ENCODE data around the gene ACOXL.
"Not testable (repeated sequence)": the region's sequence is repeated elsewhere in the genome, so short reads cannot be mapped to it uniquely, and the experiment has no call there.

Gene ACOXL

DNA sequence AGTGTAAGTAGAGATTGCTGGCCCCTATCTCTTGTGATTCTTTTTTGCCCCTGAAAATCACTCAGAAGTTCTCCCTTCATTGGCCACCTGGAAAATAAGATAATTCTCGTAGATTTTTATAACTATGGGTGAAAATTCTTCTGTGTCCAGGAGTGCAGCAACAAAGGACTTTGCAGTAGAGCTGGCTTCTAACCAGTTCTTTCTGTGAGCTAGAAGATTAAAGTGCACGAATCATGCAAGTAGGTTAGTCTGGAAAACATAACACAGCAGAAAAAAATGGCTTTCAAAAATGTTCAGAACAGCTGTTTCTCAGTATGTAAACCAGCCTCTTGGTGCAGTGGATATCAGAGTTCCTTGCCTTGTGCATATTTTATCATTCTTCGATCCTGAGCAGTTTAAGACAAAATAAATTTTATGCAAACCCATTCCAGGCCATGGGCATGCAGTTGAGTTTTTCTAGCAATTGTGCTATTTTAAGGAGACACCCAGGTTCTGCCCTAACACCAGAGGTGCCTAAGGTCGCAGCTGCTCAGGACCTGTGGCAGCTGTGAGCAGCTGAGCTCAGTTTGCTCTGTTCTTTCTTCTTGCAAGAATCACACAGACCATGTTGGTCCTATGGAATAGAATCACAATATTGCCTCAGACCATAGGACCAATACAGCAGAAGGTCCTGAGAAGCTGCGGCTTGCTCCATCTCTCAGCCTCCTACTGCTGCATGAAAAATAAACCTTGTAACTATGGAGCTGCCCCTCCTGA is 307.4 kb downstream of the ACOXL start:
- no peak for DNase-seq (ENCODE audit: low read depth in 2 of 2)

DNA sequence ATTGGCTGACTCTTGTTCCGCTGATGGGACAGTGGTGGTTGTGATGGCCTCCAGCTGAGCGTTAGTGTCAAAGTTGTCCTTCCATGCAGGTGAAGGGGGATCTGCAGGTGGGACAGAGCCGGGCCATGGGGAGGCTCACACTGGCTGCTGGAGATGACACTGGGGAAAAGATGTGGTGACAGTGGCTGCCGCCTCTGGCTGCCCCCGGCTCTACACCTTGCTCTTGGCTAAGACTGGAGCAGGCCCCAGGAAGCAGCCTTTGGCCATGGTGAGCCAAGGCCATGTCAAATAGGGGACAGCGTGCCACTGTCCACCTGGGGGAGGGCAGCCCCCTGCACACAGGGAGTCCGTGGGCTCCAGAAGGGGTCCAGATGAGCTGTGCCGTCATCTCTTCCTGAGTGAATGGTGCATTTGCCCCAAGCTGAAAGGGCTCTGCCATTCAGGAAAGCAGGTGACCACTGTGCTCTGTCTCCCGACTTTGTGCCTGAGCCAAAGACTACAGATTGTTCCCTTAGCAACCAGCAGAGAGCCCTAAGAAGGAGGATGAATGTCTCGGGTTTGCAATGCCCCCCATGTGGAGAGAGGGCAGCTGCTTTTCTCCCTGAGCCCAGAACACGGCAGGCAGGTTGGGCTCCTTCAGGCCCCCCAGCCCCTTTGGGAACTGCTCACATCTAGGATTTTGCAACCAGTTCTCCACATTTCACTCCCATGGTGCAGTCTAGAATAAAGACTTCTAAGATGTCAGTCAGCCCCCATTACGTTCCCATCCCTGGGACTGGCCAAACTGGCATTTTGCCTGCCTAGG is 309.2 kb downstream of the ACOXL start:
- no peak for DNase-seq (ENCODE audit: low read depth in 2 of 2)

DNA sequence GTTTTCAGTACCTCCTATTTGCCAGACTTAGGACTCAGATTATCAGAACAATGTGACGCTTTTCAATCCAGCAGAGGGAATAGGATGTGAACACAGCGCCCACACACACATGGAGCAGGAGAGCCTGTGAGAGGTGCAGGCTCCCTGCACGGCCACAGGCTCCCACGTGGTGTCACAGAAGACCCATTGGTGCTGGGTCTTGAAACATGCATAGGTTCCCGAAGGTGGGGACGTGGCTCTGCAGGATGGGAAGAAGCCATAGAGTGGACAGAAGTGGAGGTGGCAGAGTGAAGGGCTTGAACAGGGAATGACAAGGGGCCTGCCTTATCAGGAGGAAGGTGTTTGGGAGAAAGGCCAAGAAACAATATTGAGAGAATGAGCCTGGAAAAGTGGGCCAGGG is 309.9 kb downstream of the ACOXL start:
- no peak for DNase-seq (ENCODE audit: low read depth in 2 of 2)

DNA sequence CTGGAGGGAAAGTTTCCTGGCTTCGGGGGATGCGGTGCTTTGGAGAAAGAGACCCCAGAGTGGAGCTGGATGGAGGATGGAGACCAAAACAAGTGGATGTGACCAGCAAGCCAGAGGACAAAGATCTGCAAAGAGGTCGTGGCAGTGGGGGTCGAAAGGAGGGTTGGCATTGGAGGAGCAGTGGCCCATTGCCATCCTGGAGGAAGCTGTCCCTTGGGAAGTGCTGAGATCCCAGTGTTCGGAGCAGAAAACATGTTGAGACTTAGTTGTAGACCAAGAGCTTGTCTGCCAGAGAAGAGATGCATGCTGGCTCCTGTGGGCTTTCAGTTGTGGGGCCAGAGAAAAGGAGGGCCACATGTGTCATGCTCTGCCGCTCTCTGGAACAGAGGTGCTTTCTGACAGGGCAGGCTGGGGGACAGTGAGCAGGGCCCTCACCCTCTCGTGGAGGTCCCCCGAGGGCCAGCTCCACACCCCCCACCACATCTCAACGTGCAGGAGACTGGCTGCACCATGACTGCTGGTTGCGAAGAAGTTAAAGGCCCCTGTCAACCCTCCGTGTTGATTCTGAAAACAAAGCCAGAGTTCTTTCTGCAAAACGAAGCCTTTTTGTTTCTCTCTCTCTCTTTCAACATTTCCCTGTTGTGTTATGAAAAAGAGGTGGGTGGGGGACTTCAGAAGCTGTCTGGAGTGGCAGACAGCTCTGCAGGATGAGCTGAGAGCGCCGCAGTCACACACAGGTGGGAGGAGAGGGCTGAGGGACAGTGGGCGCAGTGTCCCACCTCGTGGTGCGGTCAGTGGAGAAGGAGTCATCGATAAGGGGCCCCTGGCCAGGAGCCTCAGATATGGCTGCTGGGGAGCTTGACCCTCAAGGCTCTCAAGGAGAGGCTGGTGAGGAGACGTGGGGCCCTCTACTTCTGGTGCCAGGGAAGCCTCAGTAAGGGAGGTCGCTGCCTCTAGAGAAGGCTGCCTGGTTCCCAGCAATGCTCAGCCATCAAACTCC is 310.7 kb downstream of the ACOXL start:
- no peak for DNase-seq (ENCODE audit: low read depth in 2 of 2)

DNA sequence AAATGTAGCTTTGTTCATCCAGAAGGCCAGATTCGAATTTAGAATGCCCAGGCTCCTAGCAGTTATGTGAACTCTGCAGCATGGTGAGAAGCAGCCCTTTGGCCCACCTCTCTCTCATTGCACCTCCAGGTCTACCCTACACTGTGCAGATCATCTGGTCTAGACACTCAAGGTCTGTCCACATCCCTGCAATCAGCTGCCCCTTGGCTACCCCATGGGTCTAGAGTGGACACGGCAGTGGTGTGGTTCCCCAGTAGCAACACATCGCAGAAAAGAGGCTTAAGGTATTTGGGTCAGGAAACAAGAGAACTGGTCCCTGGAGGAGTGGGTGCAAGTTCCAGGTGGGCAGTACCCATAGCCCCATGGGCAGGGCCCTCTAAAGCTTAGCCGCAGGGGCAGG is 311.7 kb downstream of the ACOXL start:
- no peak for DNase-seq (ENCODE audit: low read depth in 2 of 2)

DNA sequence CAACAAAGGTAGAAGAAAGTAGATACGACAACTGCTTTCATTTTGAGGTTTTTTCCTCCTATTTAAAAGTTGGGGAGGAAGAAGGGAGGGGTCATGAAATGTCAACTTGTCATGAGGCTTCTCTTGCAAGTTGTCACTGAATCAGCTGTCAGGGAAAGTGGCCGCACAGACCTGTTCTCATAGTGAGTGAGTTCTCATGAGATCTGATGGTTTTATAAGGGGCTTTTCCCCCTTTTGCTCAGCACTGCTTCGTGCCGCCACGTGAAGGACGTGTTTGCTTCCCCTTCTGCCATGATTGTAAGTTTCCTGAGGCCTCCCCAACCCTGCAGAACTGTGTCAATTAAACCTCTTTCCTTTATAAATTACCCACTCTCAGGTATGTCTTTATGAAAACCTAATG is 312.9 kb downstream of the ACOXL start:
- DNase-seq (ENCODE audit: low read depth in 2 of 2): not testable (repeated sequence)

DNA sequence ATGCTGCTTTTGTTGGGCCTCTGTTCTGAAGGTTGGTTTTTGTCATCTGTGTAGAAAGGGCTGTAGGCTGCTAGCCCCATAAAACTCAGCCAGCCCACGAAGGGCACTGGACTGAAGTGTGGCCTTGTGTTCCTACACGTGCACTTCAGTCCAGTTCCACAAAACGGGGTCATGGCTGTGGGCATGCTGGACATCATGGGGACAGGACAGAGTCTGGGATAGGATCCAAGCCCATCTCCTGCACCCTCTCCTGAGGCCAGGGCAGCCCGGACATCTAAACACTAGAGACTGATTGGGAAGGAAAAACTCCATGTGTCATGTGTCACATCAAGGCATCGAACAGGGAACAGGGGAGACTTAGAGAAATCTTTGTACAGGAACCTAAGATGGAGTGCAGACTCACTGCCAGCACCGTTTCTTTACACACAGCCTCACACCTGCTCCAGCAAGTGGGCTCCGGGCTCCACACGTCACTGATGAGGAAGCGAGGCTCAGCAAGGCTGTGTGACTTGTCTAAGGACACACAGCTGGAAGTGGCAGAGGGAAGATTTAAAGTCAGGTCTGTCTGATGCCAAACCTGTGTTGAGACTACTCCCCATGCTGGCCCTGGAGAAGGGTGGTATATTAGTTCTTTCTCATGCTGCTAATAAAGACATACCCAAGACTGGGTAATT is 313.5 kb downstream of the ACOXL start:
- no peak for DNase-seq (ENCODE audit: low read depth in 2 of 2)

DNA sequence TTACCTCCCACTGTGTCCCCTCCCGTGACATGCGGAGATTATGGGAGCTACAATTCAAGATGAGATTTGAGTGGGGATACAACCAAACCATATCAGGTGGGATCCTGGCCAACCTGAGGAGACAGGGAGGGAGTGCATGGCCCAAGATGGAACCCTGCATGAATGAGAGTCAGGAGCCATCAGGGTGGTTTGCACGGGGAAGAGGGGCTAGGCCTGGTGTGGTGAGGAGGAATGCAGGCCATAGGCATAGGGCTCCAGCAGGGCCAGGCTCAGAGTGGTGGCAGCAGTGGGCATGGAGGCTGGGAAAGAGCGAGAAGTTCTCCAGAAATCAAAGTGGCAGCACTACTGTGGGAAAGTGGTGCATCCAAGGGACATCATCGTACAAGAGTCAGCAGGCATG is 314.3 kb downstream of the ACOXL start:
- DNase-seq (ENCODE audit: low read depth in 2 of 2): no peak

DNA sequence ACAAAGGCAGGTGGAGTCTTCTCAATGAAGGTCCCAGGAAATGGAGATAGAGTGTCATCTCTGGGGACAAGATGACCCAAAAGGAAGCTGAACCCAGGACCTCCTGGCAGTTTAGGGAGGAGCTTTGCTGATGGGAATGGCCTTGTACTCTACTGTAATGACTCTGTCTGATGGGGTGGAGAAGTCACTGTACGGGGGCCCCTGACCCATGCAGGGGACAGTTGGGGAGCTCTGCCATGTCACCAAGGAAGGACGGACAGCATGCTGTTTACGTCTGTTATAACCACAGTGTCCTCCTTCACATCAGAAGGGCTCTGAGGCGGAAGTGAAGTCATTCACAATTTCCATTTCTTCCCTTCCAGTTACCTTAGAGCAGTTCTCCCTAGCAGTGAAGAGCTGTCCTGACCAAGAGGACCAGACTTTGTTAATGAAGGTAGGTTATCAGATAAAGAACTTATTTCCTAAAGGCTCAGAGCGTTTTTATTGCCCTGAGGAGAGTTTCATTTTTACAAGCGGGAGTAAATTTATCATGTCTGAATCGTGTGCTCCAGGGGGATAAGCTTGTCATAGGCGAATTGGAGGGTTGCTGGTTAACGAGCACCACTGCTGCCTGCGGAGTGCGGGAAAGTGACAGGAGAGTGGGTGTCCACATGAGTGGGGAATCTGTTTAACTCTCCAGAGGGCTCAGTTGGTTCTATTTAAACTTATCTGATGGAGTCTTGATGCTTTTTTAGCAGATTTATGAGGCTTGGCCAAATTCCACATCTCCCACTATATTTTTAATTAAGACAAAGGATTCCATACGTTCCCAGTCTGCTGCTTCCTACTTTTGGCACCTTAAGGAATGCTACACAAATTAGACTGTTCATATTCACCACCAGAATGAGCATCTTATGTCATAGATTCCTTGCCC is 316.7 kb downstream of the ACOXL start:
- DNase-seq (ENCODE audit: low read depth in 2 of 2): no peak

DNA sequence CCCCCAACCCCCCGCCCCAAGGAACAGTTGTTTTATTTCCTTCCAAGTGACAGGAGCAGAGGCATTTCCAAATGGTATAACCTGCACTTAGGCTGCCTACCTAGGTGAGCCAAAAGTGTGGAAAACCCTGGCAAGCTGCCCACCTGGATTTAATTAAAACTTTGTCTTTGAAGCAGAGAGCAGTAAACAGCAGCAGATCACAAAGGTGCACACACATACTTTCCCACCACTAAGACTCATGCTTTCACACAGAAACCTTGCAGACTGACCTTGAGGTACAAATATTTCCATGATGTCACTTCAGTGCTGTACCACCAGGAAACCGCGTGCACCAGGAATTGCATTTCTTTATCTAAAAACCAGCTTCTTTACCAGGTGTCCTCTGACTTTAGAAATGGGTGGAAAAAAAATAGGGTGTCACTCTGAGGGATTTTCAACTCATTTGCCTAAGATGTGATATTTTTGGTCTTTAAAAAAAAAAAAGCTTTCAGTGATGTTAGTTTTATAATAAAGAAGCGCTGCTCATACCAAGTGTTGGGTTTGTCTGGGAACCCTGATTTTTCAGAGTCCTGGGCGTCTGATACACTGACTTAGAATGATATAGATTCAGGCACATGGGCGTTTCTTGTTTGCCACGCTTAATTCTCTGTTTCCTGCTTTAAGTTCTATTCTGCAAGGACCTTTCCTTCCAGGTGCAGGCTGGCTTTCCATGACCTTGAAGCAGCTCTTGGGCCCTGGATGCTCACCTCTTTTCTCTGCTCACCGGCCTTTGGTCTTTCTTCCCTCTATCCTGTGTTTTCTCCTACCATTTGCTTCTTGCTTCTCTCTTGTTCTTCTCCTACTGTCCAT is 317.6 kb downstream of the ACOXL start:
- DNase-seq (ENCODE audit: low read depth in 2 of 2): no peak

DNA sequence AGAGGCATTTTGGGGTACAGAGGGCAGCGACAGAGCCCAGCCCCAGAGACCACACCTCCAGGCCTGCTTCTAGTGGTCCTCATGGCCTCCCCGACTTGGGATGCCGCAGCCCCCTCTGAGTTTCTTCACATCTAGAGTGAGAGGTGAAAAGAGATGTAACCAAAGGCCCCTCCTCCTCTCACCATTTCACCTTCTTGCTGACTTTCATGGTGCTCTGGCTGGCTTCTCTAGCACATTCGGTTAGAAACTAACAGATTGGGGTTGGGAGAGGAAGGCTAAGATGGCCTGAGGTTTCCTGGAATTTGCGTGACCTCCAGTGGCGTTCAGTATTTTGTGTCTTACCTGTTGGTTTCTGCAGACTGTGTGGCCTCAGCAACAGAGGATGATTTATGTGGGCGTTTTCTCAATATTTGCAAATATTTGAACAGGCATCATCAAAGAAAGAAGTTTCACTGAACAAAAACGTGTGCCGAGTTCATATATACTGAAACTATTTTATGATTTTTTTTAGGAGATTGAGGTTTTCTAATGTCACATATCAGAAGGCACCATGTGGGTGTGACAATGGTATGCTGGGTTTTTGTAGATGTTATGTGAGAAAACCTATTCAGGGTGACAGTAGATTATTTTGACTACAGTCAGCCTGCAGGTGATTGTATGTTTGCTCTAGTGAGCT is 318.5 kb downstream of the ACOXL start:
- DNase-seq (ENCODE audit: low read depth in 2 of 2): no peak

DNA sequence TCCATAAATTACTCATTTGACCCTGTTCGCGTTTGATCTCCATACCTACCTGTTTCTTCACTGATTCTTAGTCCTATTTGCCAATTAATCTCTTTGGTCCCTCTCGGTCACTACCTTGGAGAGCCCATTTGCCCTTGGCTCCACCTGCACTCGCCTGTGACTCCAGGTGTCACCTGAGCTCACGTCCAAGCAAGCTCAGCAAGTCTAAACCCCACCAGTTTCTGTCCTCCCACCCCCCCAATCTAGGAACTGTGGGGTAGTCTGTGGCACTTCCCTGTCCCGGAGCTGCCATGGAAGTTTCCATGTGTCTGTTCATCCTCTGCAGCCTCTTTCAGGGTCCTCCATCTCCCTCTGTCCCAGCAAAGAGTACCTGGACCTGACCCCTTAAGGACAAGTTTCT is 320.2 kb downstream of the ACOXL start:
- DNase-seq (ENCODE audit: low read depth in 2 of 2): no peak

DNA sequence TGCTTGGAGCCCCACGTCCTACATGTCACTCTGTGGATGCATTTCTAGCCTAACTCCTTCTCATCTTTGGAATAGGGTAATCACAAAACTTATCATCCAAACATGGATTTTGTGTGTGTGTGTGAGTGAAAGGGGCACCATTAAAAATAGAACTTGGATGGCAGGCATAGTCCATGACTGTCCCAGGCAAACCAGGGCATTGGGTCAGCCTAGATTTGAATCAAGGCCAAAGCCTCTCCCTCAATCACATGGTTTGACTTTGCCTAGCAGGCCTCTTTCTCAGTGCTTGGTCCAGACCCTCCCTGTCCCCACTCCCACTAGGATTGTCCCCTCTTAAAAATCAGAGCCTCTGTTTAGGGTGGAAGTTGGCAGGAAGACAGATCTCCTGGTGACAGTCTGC is 320.9 kb downstream of the ACOXL start:
- DNase-seq (ENCODE audit: low read depth in 2 of 2): no peak

DNA sequence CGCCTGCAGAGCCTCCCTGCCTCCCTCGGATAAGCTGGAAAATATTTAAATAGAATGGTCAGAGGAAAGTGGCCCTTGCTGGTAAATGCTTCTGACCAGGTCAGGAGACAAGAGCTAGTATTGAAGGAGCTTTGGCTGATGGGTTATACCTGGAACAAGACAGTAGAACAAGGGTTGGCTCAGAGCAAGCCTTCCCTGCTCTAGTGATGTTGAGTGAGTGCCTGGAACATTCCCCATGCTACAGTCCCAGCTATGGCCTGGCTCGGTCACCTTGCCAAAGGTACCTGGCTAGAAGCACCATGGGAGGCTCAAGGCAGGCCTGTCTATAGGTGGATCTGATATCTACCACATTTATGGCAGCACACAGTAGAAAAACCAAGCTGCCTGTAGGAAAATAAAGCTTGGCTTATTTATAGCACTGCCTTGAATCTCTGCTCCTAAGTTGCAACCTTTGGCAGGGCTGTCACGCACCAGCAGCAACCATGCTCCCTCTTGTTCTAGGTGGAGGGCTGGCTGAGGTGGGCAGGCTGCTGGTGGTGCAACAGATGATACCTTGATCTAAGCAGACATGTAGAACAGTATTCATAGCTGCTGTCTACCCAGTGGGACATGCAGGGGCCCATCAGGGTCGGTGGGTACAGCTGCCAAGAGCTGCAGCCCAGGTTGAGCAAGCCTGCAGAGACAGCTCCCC is 321.6 kb downstream of the ACOXL start:
- no peak for DNase-seq (ENCODE audit: low read depth in 2 of 2)

DNA sequence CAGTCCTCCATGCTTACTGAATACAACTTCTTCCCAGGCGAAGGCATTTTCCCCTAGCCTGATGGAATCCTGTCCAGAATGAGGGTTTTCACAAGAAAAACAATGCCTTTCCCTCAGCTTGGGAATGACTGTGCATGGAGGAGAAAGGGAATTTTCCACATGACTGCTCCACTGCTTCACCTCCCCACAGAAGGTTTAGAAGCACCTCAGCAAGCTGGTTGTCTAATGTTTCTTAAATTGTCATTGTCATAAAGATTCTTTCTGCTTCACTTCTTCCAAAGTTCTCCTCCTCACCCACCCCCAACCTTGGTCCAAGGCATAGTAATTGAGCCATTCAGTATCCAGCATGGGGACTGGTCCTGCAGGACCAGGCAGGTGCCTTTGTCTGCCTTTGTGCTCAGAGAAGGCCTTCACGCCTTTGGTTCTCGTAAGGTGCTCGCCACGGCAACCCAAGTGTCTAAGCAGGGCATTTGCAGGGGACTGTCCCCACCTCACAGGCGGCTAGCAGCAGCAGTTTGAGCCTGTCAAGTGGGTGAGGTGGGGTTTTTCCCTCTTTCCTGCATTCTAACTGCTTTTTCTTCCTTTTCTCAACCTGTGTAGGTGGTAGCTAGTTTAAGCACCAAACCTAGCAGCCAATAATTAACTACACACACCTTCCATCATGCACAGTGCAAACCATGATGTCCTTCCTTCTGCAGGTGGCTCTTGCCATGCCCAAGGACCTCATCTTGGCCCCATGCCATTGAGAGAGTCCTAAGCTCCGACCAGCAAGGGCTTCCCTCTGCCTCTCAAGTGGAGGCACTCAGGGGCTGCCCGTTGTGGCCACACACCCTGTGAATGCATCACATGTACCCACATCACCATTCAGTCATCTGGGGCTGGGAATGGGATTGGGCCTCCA is 322.7 kb downstream of the ACOXL start:
- DNase-seq (ENCODE audit: low read depth in 2 of 2): no peak

DNA sequence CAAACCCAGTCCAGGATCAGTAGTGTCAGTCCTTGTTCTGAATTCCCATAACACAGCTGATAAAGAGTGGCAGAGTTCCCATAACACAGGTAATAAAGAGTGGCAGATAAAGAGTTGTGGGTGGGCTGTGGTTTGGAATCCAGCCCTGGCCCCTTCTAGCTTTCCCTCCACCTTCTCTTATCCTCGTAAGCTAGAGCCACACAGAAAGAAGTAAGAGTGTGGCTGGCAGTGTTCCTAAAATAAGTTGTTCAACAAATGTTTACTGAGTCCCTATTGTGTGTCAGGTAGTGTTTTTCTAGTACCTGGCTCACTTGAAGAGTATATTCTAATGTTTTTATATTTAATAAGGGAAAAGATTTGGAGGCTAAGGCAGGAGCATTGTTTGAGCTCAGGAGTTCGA is 323.4 kb downstream of the ACOXL start:
- no peak for DNase-seq (ENCODE audit: low read depth in 2 of 2)

DNA sequence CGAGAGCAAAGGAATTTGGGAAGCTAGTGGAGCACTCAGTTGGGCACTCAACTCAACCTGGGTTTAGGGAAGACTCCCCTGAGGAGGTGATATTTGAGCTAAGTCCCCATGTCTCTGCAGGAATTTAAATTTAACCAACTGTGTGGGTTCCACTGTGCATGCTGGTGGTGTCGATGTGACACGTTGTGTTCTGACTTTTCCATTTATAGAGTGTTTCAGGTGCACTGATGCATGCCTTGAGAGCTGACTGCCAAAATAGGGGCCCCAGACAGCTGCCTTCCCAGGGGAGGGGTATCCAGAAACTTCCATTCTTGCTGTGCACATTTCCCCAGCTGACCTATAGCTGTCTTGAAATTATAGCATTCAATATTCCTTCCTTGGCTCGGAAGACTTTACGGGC is 324.7 kb downstream of the ACOXL start:
- DNase-seq (ENCODE audit: low read depth in 2 of 2): no peak
